Spleen (tissue), 11 donors: ENCODE results near the gene ATAD1. TPM values are rescaled to one million over a fixed set of nuclear protein-coding genes. Genes with fewer than 3 reads are reported as not detected.
"Not testable (repeated sequence)": the region's sequence is repeated elsewhere in the genome, so short reads cannot be mapped to it uniquely, and the experiment has no call there.

Experiments used
- DNase-seq: peaks from one replicate; pipeline ENCODE4 v3.0.0-alpha.2; 2020
- H3K27ac ChIP-seq, 8 donors: fragments of 200-600 bp; sonication (generic) in 7 of 8; 1 replicate in 4 of 8; 2 replicates in 4 of 8; pipeline versions ENCODE4 v1.5.0 to v1.8.0; 2016 to 2021; ENCODE audit warnings: inconsistent platforms in 4 of 8, mild to moderate bottlenecking in 4 of 8, moderate library complexity in 1 of 8
- H3K27me3 ChIP-seq, 7 donors: fragments of 200-600 bp; sonication (generic) in 6 of 7; replicated peaks in 1 of 7; 1 replicate in 4 of 7; 2 replicates in 3 of 7; pipeline versions ENCODE4 v1.5.0 to v1.8.0; 2016 to 2021; ENCODE audit warnings: inconsistent platforms in 3 of 7, mild to moderate bottlenecking in 1 of 7
- H3K36me3 ChIP-seq, 6 donors: fragments of 200-600 bp; sonication (generic) in 5 of 6; 1 replicate in 4 of 6; 2 replicates in 2 of 6; pipeline versions ENCODE4 v1.5.0 to v1.8.0; 2016 to 2021; ENCODE audit warnings: inconsistent platforms in 2 of 6
- H3K4me1 ChIP-seq, 6 donors: fragments of 200-600 bp; sonication (generic) in 5 of 6; 1 replicate in 3 of 6; 2 replicates in 3 of 6; pipeline versions ENCODE4 v1.5.0 to v1.8.0; 2016 to 2021; ENCODE audit warnings: inconsistent platforms in 3 of 6
- H3K4me3 ChIP-seq, 8 donors: fragments of 200-600 bp; sonication (generic) in 7 of 8; 1 replicate in 4 of 8; 2 replicates in 4 of 8; pipeline versions ENCODE4 v1.5.0 to v1.8.0; 2016 to 2021; ENCODE audit warnings: inconsistent platforms in 4 of 8, mild to moderate bottlenecking in 4 of 8, moderate library complexity in 2 of 8
- H3K9me3 ChIP-seq, 8 donors: fragments of 200-600 bp; sonication (generic) in 7 of 8; 1 replicate in 4 of 8; 2 replicates in 4 of 8; pipeline versions ENCODE4 v1.5.0 to v1.8.0; 2016 to 2021; ENCODE audit warnings: inconsistent platforms in 4 of 8
- CTCF ChIP-seq, 11 experiments: fragments of 200-600 bp in 7 of 11; fragments of 450-650 bp in 4 of 11; sonication (generic) in 4 of 11; IDR thresholded peaks in 8 of 11; conservative IDR thresholded peaks in 3 of 11; 1 replicate in 7 of 11; 2 replicates in 4 of 11; pipeline versions ENCODE4 v1.4.0 to v1.8.0; 2016 to 2021; ENCODE audit warnings: antibody characterized with exemption in 11 of 11, inconsistent platforms in 4 of 11, mild to moderate bottlenecking in 1 of 11
- POLR2A ChIP-seq, 3 donors: fragments of 450-650 bp; IDR thresholded peaks; one replicate each; pipeline ENCODE4 v1.5.1; 2017; ENCODE audit warnings: antibody characterized with exemption in 3 of 3, mild to moderate bottlenecking in 1 of 3
- POLR2AphosphoS5 ChIP-seq, 3 donors: sonication (generic); formaldehyde crosslinking; IDR thresholded peaks; one replicate each; pipeline ENCODE4 v1.5.1; 2017; ENCODE audit warnings: antibody characterized with exemption in 3 of 3
- WGBS, 5 donors: extraction: QIAGEN DNeasy Blood & Tissue Kit in 3 of 5; methylation state at CpG; one replicate each; pipeline versions ENCODE4 v1.1.5 to v1.1.7; 2013 to 2018; 5-methylcytosine and 5-hydroxymethylcytosine counted together
- intact Hi-C: fragments of 100-400 bp; cut with DNase I; formaldehyde crosslinking; loops from one replicate; pipeline ENCODE4 v1.15.0; 2023; ENCODE audit warnings: low total_unique reads
- polyA plus RNA-seq, 3 donors: library from polyadenylated mRNA; stranded (reverse); fragments of 200-250 nt; gene quantifications; one replicate each; pipeline ENCODE4 v1.2.1, GENCODE V29; 2013
- total RNA-seq, 7 donors: library from RNA; depleted of rRNA in 3 of 7; stranded (reverse); fragments of >200 nt in 3 of 7; fragmentation: NEBNext Ultra II Directional in 4 of 7; extraction: Animal tissue kit (Norgen Biotek cat#: 25700) in 4 of 7; gene quantifications; one replicate each; pipeline versions ENCODE4 v1.1.0 to v1.2.1, GENCODE V29; 2016 to 2021
- donor health status: healthy with polysubstance abuse.
- donor health status: DM: no; HTN: no; CAD: no; lungs with moderate emphysema.
- donor health status: DM: no; HTN: no; CAD: no.
- donor health status: Bipolar disorder and iron deficiency.
- donor health status: healthy.
- donor health status: DM: no; HTN: no; CAD: no.
- donor health status: DM: yes; HTN: yes; CAD: no.

ATAD1 gene
- total and polyA plus RNA-seq, 10 donors, result 8.7 to 49.4 (median 32.3) TPM

- Histone ChIP-seq H3K36me3 (no peaks in the 10 kb centered on the region), H3K4me3 (no peak overlapping the region), H3K27me3 (no peaks in the 10 kb centered on the region), H3K27ac (no peak overlapping the region), H3K9me3 (no peaks in the 10 kb centered on the region), H3K4me1 (no peaks in the 10 kb centered on the region)
- intact Hi-C loops, result no loop called here
- DNase-seq, result no peak
- no peak for TF ChIP-seq CTCF (IDR thresholded peaks at IDR 0.05 in 8 of 11, conservative IDR thresholded peaks at IDR 0.05 in 3 of 11)
- TF ChIP-seq POLR2AphosphoS5 (IDR thresholded peaks at IDR 0.05), result no peak
These were observed 12.1 kb upstream of the ATAD1 start for GRCh38 chr10:87829986-87830729.

GRCh38 chr10:87829051-87829450 lies 11.0 kb upstream of the ATAD1 start:
- H3K27me3 ChIP-seq, H3K27ac ChIP-seq, H3K4me1 ChIP-seq, H3K36me3 ChIP-seq, DNase-seq, H3K9me3 ChIP-seq, H3K4me3 ChIP-seq, intact Hi-C loops: not testable (repeated sequence)
- 89 to 99% (median 93%) methylated on average over 4 of the region's 4 CpGs for WGBS, 5 donors

GRCh38 chr10:87827681-87828080 lies 9.7 kb upstream of the ATAD1 start:
- no peaks in the 10 kb centered on the region for H3K36me3 ChIP-seq
- DNase-seq, result no peak
- intact Hi-C loops, result no loop called here
- WGBS, 5 donors, result 70 to 95% (median 88%) methylated on average over 2 of the region's 2 CpGs
- TF ChIP-seq CTCF (IDR thresholded peaks at IDR 0.05 in 8 of 11, conservative IDR thresholded peaks at IDR 0.05 in 3 of 11), result no peak
- no peak for TF ChIP-seq POLR2AphosphoS5 (IDR thresholded peaks at IDR 0.05)
- TF ChIP-seq POLR2A (IDR thresholded peaks at IDR 0.05), result no peak
- no peak overlapping the region for H3K4me3 ChIP-seq
- no peaks in the 10 kb centered on the region for H3K27me3 ChIP-seq
- no peaks in the 10 kb centered on the region for H3K9me3 ChIP-seq
- H3K4me1 ChIP-seq, result no peaks in the 10 kb centered on the region
- no peak overlapping the region for H3K27ac ChIP-seq

GRCh38 chr10:87826653-87827052 lies 8.6 kb upstream of the ATAD1 start:
- Histone ChIP-seq H3K36me3 (no peaks in the 10 kb centered on the region), H3K27me3 (no peaks in the 10 kb centered on the region), H3K9me3 (no peaks in the 10 kb centered on the region), H3K4me1 (no peaks in the 10 kb centered on the region), H3K27ac (no peak overlapping the region), H3K4me3 (no peak overlapping the region)
- TF ChIP-seq POLR2AphosphoS5 (IDR thresholded peaks at IDR 0.05) (no peak), CTCF (IDR thresholded peaks at IDR 0.05 in 8 of 11, conservative IDR thresholded peaks at IDR 0.05 in 3 of 11) (no peak), POLR2A (IDR thresholded peaks at IDR 0.05) (no peak)
- intact Hi-C loops, result no loop called here
- no peak for DNase-seq

- H3K36me3 ChIP-seq, result peaks cover 0 to 2% (median under 1%) of the 10 kb centered on the region in 6 donors
- H3K27ac ChIP-seq, result peak overlapping the region in 4 of 8 donors; percentile 88 to 94 (median 91)
- no peaks in the 10 kb centered on the region for H3K9me3 ChIP-seq
- WGBS, 5 donors, result 89 to 95% (median 92%) methylated on average over 6 of the region's 6 CpGs
- peak overlapping the region in 1 of 8 donors; percentile 74 for H3K4me3 ChIP-seq
- H3K27me3 ChIP-seq, result no peaks in the 10 kb centered on the region
- peaks cover 15 to 47% (median 40%) of the 10 kb centered on the region in 6 donors for H3K4me1 ChIP-seq
- no peak for DNase-seq
- TF ChIP-seq POLR2A (IDR thresholded peaks at IDR 0.05) (no peak), POLR2AphosphoS5 (IDR thresholded peaks at IDR 0.05) (no peak), CTCF (IDR thresholded peaks at IDR 0.05 in 8 of 11, conservative IDR thresholded peaks at IDR 0.05 in 3 of 11) (no peak)
- intact Hi-C loops, result no loop called here
These were observed 1.2 kb upstream of the ATAD1 start for GRCh38 chr10:87819289-87819585.
